ENCODE data around the gene NOL6.

Gene NOL6

GRCh38 chr9:33468797-33469621, 4.7 kb downstream of the NOL6 start:
- no peak overlapping the region for H3K4me2 ChIP-seq (ENCODE audit: low read length)
- peaks cover 16% of the 10 kb centered on the region for H3K4me1 ChIP-seq (ENCODE audit: control insufficient read depth, insufficient read depth, low read length)
- no peak overlapping the region for H3K4me3 ChIP-seq (ENCODE audit: low read length)
- H3K9ac ChIP-seq (ENCODE audit: low read depth, low read length), result no peak overlapping the region
- H3K27me3 ChIP-seq (ENCODE audit: control insufficient read depth, insufficient read depth, low read length), result no peaks in the 10 kb centered on the region
- H3K9me3 ChIP-seq (replicated peaks; ENCODE audit: low read length), result no peaks in the 10 kb centered on the region
- peaks cover 72% of the 10 kb centered on the region for H3K36me3 ChIP-seq (ENCODE audit: insufficient read depth, low read length)

DNA sequence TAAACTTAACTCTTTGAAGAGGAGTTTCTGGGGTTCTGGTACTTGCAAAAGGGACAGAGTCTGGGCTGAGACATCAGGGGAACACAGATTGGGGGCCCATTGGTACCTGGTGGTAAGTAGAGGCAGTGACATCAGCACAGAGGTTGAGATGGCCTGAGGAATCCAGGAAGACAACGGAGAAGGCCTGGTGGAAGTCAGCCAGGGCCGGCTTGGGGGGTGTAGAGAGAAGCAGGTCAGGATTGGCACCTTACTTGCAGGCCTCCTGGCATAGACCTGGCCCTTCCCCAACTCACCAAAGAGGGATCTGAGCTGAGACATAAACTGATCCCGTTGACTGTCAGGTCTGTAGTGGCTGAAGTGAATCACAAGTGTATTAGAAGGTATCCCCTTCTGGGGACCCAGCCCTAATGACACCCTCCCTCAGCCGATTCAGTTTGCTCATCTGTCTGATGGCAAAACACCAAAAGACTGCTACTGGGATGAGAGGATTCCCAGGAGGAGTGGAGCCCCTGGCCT, 5.5 kb downstream of the NOL6 start:
- Histone ChIP-seq H3K36me3 (ENCODE audit: insufficient read depth, low read length) (peaks cover 80% of the 10 kb centered on the region), H3K4me3 (ENCODE audit: low read length) (no peak overlapping the region), H3K27me3 (ENCODE audit: control insufficient read depth, insufficient read depth, low read length) (no peaks in the 10 kb centered on the region), H3K9me3 (replicated peaks; ENCODE audit: low read length) (no peaks in the 10 kb centered on the region), H3K4me1 (ENCODE audit: control insufficient read depth, insufficient read depth, low read length) (peaks cover 16% of the 10 kb centered on the region), H3K4me2 (ENCODE audit: low read length) (no peak overlapping the region), H3K9ac (ENCODE audit: low read depth, low read length) (no peak overlapping the region)

GRCh38 chr9:33467526-33467925, 6.2 kb downstream of the NOL6 start:
- H3K9me3 ChIP-seq (replicated peaks; ENCODE audit: low read length), result no peaks in the 10 kb centered on the region
- no peak overlapping the region for H3K9ac ChIP-seq (ENCODE audit: low read depth, low read length)
- H3K4me2 ChIP-seq (ENCODE audit: low read length), result no peak overlapping the region
- H3K4me1 ChIP-seq (ENCODE audit: control insufficient read depth, insufficient read depth, low read length), result peaks cover 12% of the 10 kb centered on the region
- no peaks in the 10 kb centered on the region for H3K27me3 ChIP-seq (ENCODE audit: control insufficient read depth, insufficient read depth, low read length)
- peaks cover 87% of the 10 kb centered on the region for H3K36me3 ChIP-seq (ENCODE audit: insufficient read depth, low read length)
- H3K4me3 ChIP-seq (ENCODE audit: low read length), result no peak overlapping the region

DNA sequence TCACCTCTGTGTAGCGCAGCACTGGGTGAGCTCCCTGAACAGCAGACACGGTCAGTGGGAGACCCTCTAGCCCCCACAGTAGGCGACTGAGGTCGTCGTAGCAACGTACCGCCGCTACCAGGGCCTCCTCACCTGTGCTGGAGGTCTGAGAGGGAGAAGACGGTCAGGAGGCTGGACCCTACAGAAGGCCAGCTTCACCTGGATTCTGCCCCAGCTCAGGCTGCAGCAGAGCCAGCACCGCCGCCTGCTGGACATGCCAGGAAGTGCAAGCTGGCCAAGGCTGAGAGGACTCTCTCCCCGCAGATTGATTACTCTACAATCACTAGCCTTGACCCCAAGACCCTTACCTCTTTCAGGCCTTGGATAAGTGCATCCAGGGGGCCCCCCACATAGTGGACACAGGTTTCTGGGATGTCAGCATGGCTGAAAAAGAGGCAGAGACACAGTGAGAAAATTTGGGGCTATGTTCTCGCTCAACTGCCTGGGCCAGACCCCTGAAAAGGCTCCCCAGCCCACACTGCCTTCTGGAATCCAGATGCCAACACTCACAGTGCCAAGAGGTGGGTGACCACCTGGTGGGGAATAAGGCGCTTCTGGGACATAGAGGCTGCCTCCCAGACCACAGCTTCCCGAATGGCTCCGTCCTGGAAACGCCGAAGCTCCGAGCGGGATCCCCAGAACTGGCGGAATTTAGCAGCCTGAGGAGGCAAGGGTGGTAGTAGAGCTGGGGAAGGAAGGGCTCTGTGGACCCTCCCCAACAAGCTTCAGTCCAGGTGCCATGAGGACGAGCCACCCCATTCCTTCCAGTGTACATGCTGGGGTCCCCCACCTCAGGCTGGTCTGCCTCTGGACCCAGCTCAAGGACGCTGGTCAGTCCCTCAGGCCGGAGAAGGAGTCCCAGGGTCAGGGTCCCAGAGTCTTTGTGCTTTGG, 6.9 kb downstream of the NOL6 start:
- Histone ChIP-seq H3K9ac (ENCODE audit: low read depth, low read length) (no peak overlapping the region), H3K36me3 (ENCODE audit: insufficient read depth, low read length) (peaks cover 89% of the 10 kb centered on the region), H3K4me3 (ENCODE audit: low read length) (no peak overlapping the region)

GRCh38 chr9:33465596-33466564, 7.8 kb downstream of the NOL6 start:
- H3K4me2 ChIP-seq (ENCODE audit: low read length), result no peak overlapping the region
- H3K36me3 ChIP-seq (ENCODE audit: insufficient read depth, low read length), result peaks cover 93% of the 10 kb centered on the region
- no peak overlapping the region for H3K4me3 ChIP-seq (ENCODE audit: low read length)
- no peaks in the 10 kb centered on the region for H3K9me3 ChIP-seq (replicated peaks; ENCODE audit: low read length)
- H3K27me3 ChIP-seq (ENCODE audit: control insufficient read depth, insufficient read depth, low read length), result no peaks in the 10 kb centered on the region
- H3K9ac ChIP-seq (ENCODE audit: low read depth, low read length), result no peak overlapping the region
- no peaks in the 10 kb centered on the region for H3K4me1 ChIP-seq (ENCODE audit: control insufficient read depth, insufficient read depth, low read length)

More for the DNA sequence above, 6.9 kb downstream of the NOL6 start:
- Histone ChIP-seq H3K4me1 (ENCODE audit: control insufficient read depth, insufficient read depth, low read length) (peaks cover 5% of the 10 kb centered on the region), H3K9me3 (replicated peaks; ENCODE audit: low read length) (no peaks in the 10 kb centered on the region), H3K27me3 (ENCODE audit: control insufficient read depth, insufficient read depth, low read length) (no peaks in the 10 kb centered on the region), H3K4me2 (ENCODE audit: low read length) (no peak overlapping the region)

- Histone ChIP-seq H3K27me3 (ENCODE audit: control insufficient read depth, insufficient read depth, low read length) (no peaks in the 10 kb centered on the region), H3K4me2 (ENCODE audit: low read length) (no peak overlapping the region), H3K9me3 (replicated peaks; ENCODE audit: low read length) (no peaks in the 10 kb centered on the region), H3K4me3 (ENCODE audit: low read length) (no peak overlapping the region), H3K4me1 (ENCODE audit: control insufficient read depth, insufficient read depth, low read length) (no peaks in the 10 kb centered on the region), H3K36me3 (ENCODE audit: insufficient read depth, low read length) (peaks cover 92% of the 10 kb centered on the region), H3K9ac (ENCODE audit: low read depth, low read length) (no peak overlapping the region)
Observed at GRCh38 chr9:33465096-33465495, 8.6 kb downstream of the NOL6 start.

DNA sequence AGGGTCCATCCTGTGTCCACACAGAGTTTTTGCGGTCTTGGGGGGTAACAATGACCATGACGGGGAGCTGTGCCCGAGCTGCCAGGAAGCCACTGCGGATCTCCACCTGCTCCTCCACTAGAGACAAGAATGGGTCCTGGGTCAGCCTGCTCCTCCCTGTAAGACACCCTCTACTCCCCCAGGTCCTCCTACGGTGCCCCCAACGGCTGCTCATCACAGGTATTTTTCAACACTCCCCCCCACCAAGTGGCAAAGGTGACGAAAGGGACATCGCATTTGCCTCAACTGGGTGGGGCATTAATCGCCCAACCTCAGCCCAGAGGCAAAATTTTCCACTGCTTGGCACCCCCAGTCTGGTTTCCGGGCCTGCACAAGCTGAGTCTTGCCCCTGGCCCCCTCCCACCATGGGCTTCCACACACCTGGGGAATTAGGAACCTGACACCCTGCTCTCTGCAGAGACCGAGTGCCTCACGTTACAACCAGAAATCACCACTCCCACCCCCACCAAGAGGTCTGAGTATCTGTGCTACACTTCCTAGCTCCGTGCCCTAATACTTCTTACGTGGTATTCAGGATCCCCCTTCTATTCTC, 9.6 kb downstream of the NOL6 start:
- no peak overlapping the region for H3K4me3 ChIP-seq (ENCODE audit: low read length)
- H3K4me2 ChIP-seq (ENCODE audit: low read length), result no peak overlapping the region
- no peaks in the 10 kb centered on the region for H3K4me1 ChIP-seq (ENCODE audit: control insufficient read depth, insufficient read depth, low read length)
- H3K36me3 ChIP-seq (ENCODE audit: insufficient read depth, low read length), result peaks cover 83% of the 10 kb centered on the region
- H3K9ac ChIP-seq (ENCODE audit: low read depth, low read length), result no peak overlapping the region
- no peaks in the 10 kb centered on the region for H3K27me3 ChIP-seq (ENCODE audit: control insufficient read depth, insufficient read depth, low read length)
- no peaks in the 10 kb centered on the region for H3K9me3 ChIP-seq (replicated peaks; ENCODE audit: low read length)

GRCh38 chr9:33463151-33463550, 10.6 kb downstream of the NOL6 start:
- H3K27me3 ChIP-seq (ENCODE audit: control insufficient read depth, insufficient read depth, low read length), result no peaks in the 10 kb centered on the region
- no peaks in the 10 kb centered on the region for H3K9me3 ChIP-seq (replicated peaks; ENCODE audit: low read length)
- peaks cover 73% of the 10 kb centered on the region for H3K36me3 ChIP-seq (ENCODE audit: insufficient read depth, low read length)
- no peak overlapping the region for H3K4me2 ChIP-seq (ENCODE audit: low read length)
- no peak overlapping the region for H3K9ac ChIP-seq (ENCODE audit: low read depth, low read length)
- H3K4me1 ChIP-seq (ENCODE audit: control insufficient read depth, insufficient read depth, low read length), result peaks cover 3% of the 10 kb centered on the region
- H3K4me3 ChIP-seq (ENCODE audit: low read length), result no peak overlapping the region

- H3K4me3 ChIP-seq (ENCODE audit: low read length), result no peak overlapping the region
- H3K4me1 ChIP-seq (ENCODE audit: control insufficient read depth, insufficient read depth, low read length), result peaks cover 3% of the 10 kb centered on the region
- H3K27me3 ChIP-seq (ENCODE audit: control insufficient read depth, insufficient read depth, low read length), result no peaks in the 10 kb centered on the region
- H3K9me3 ChIP-seq (replicated peaks; ENCODE audit: low read length), result no peaks in the 10 kb centered on the region
- H3K36me3 ChIP-seq (ENCODE audit: insufficient read depth, low read length), result peaks cover 57% of the 10 kb centered on the region
- H3K4me2 ChIP-seq (ENCODE audit: low read length), result no peak overlapping the region
- no peak overlapping the region for H3K9ac ChIP-seq (ENCODE audit: low read depth, low read length)
Observed at GRCh38 chr9:33461492-33461891, 12.2 kb downstream of the NOL6 start.

- no peaks in the 10 kb centered on the region for H3K27me3 ChIP-seq (ENCODE audit: control insufficient read depth, insufficient read depth, low read length)
- H3K4me1 ChIP-seq (ENCODE audit: control insufficient read depth, insufficient read depth, low read length), result peaks cover 3% of the 10 kb centered on the region
- no peak overlapping the region for H3K4me3 ChIP-seq (ENCODE audit: low read length)
- H3K36me3 ChIP-seq (ENCODE audit: insufficient read depth, low read length), result peaks cover 50% of the 10 kb centered on the region
- H3K4me2 ChIP-seq (ENCODE audit: low read length), result no peak overlapping the region
- no peak overlapping the region for H3K9ac ChIP-seq (ENCODE audit: low read depth, low read length)
- no peaks in the 10 kb centered on the region for H3K9me3 ChIP-seq (replicated peaks; ENCODE audit: low read length)
Observed at GRCh38 chr9:33460854-33461253, 12.9 kb downstream of the NOL6 start.

Measured in skeletal muscle satellite cell (primary cell).